Common myeloid progenitor, CD34-positive (primary cell): ENCODE data around the gene PTX3.

Experiments
- CTCF ChIA-PET: fragments of 350-600 bp; sonication (Branson Sonifier 250); formaldehyde crosslinking; loops from one replicate; lab custom pipeline; 2021; ENCODE audit warnings: antibody characterized with exemption; lab: Charles Lee
- POLR2A ChIA-PET: fragments of 350-600 bp; sonication (Branson Sonifier 250); formaldehyde crosslinking; loops from one replicate; lab custom pipeline; 2021; ENCODE audit warnings: antibody characterized with exemption; lab: Charles Lee
- DNase-seq, 3 donors: peaks; one replicate each; pipeline versions ENCODE4 v3.0.0 to v3.0.0-alpha.2; 2013
- H3K27ac ChIP-seq, 2 experiments: 1 replicate in 1 of 2; 2 replicates in 1 of 2; pipeline ENCODE4 v1.7.0; 2013; ENCODE audit warnings: inconsistent platforms in 2 of 2, low read length in 2 of 2, mild to moderate bottlenecking in 2 of 2, low read depth in 1 of 2, moderate library complexity in 1 of 2; ENCODE audit not compliant: severe bottlenecking in 2 of 2, insufficient read depth in 1 of 2, poor library complexity in 1 of 2
- H3K27me3 ChIP-seq, 5 experiments: replicated peaks in 2 of 5; 1 replicate in 3 of 5; 2 replicates in 2 of 5; pipeline versions ENCODE4 v1.6.1 to v1.7.0; 2013; ENCODE audit warnings: low read length in 4 of 5, mild to moderate bottlenecking in 2 of 5, moderate library complexity in 2 of 5, inconsistent platforms in 1 of 5; ENCODE audit not compliant: insufficient read depth in 5 of 5, control insufficient read depth in 4 of 5
- H3K36me3 ChIP-seq, 4 experiments: 1 replicate in 2 of 4; 2 replicates in 2 of 4; pipeline versions ENCODE4 v1.6.1 to v1.7.0; 2013; ENCODE audit warnings: low read length in 3 of 4, control low read depth in 1 of 4, mild to moderate bottlenecking in 1 of 4; ENCODE audit not compliant: control insufficient read depth in 4 of 4, insufficient read depth in 4 of 4
- H3K4me1 ChIP-seq, 4 experiments: 1 replicate in 3 of 4; 2 replicates in 1 of 4; pipeline versions ENCODE4 v1.6.1 to v1.7.1; 2013; ENCODE audit warnings: low read length in 3 of 4, mild to moderate bottlenecking in 3 of 4, control low read depth in 1 of 4, inconsistent platforms in 1 of 4, moderate library complexity in 1 of 4; ENCODE audit not compliant: control insufficient read depth in 4 of 4, insufficient read depth in 4 of 4; ENCODE audit errors: control extremely low read depth in 1 of 4
- H3K4me3 ChIP-seq, 7 experiments: 1 replicate in 4 of 7; 2 replicates in 3 of 7; pipeline versions ENCODE4 v1.5.1 to v1.7.0; 2013; ENCODE audit warnings: mild to moderate bottlenecking in 7 of 7, low read length in 6 of 7, moderate library complexity in 6 of 7, inconsistent platforms in 2 of 7, low read depth in 2 of 7, control low read depth in 1 of 7; ENCODE audit not compliant: insufficient read depth in 4 of 7, control insufficient read depth in 1 of 7; ENCODE audit errors: extremely low read depth in 1 of 7
- H3K9me3 ChIP-seq, 5 experiments: 1 replicate in 4 of 5; 2 replicates in 1 of 5; pipeline versions ENCODE4 v1.6.1 to v1.7.1; 2013; ENCODE audit warnings: low read length in 4 of 5, mild to moderate bottlenecking in 2 of 5, inconsistent platforms in 1 of 5, low read depth in 1 of 5, moderate library complexity in 1 of 5; ENCODE audit not compliant: control insufficient read depth in 4 of 5, insufficient read depth in 2 of 5; ENCODE audit errors: control extremely low read depth in 1 of 5
- WGBS: methylation state at CpG from one replicate; pipeline ENCODE4 v1.1.5; 2013; ENCODE audit not compliant: insufficient coverage; 5-methylcytosine and 5-hydroxymethylcytosine counted together

The PTX3 gene

DNA sequence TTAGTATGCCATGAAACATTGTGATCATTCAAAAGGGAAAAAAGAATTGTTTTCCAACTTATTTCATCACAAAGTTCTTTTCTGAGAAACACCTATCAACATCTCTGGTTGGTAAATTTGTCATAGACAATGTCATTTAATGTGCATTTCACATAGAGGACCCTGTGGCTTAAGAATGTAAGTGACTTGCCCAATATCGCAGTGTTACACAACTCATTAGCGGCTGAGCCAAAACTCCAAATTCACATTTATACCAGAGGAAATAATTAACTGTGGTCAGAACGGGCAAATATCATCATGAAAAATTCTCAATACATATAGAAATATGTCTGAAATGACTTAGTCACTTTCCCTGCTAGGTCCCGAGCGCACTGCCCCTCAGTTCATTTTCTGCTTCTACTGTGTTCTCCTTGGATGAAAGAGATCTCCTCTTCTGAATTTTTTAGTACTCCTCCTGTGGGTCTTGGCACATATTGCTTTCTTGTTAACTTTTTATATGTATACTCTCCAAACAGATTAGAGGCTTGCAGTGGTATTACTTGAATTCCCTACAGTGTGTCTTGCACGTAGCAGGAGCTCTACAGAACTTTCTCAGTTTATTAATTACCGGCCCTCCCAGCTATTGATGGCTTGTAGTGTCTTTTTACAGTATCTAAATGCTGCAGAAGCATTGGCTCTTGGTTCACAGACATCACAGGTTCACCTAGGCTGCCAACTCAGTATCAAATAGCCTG is 33.1 kb downstream of the PTX3 start:
- Histone ChIP-seq H3K27ac (no peak overlapping the region), H3K4me3 (no peak overlapping the region), H3K4me1 (peaks cover 0 to 6% (median 0%) of the 10 kb centered on the region in 4 experiments), H3K36me3 (no peaks in the 10 kb centered on the region), H3K27me3 (no peaks in the 10 kb centered on the region), H3K9me3 (no peaks in the 10 kb centered on the region)
- peak in 2 of 3 donors; percentile 18 to 21 for DNase-seq
- WGBS = 87% methylated on average over 4 of the region's 7 CpGs
- ChIA-PET POLR2A (no interaction called here), CTCF (no interaction called here)

DNA sequence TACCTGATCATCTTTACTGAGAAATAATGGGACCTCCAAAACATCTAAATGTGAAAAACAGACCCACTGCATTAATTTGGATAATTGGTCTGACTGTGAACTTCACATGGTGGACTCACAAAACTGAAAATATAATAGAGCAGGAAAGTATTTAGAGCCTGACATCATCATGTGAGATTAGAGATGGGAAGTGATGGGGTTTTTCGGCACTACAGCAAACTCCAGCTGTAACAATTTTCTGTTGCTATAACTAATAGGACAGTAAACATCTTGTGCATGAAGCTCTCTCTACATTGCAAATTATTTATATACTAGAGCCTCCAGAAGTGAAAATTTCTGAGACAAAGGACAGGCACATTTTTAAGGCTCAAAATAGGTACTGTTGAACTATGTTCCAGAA is 34.4 kb downstream of the PTX3 start:
- POLR2A ChIA-PET = no interaction called here

DNA sequence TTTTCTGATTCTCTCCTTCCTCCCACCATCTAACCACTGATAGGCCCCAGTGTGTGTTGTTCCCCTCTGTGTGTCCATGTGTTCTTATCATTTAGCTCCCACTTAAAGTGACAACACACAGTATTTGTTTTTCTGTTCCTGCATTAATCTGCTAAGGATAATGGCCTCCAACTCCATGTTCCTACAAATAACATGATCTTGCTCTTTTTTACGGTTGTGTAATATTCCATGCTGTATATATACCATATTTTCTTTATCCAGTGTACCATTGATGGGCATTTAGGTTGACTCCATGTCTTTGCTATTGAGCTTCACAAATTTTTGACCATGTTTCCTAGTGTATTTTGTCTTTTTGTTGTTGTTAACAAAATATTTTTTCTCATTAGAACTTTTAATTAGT is 36.0 kb downstream of the PTX3 start:
- Histone ChIP-seq H3K27me3 (no peaks in the 10 kb centered on the region), H3K36me3 (no peaks in the 10 kb centered on the region), H3K4me3 (no peak overlapping the region), H3K4me1 (peaks cover 0 to 6% (median 0%) of the 10 kb centered on the region in 4 experiments), H3K9me3 (no peaks in the 10 kb centered on the region), H3K27ac (no peak overlapping the region)
- ChIA-PET POLR2A (interaction anchor here (0.6 kb wide), 1 partner anchor 1454 kb away, joined by 5 read pairs; no protein-coding TSS in a partner anchor), CTCF (no interaction called here)
- no peak for DNase-seq
- WGBS = no CpG with 5 or more reads among the region's 1 CpG

More for the DNA sequence above, 34.4 kb downstream of the PTX3 start:
- Histone ChIP-seq H3K36me3 (no peaks in the 10 kb centered on the region), H3K27ac (no peak overlapping the region), H3K4me3 (no peak overlapping the region), H3K27me3 (no peaks in the 10 kb centered on the region), H3K4me1 (peaks cover 0 to 6% (median 0%) of the 10 kb centered on the region in 4 experiments), H3K9me3 (no peaks in the 10 kb centered on the region)
- DNase-seq = no peak
- WGBS = no CpG with 5 or more reads among the region's 1 CpG
- CTCF ChIA-PET = no interaction called here

DNA sequence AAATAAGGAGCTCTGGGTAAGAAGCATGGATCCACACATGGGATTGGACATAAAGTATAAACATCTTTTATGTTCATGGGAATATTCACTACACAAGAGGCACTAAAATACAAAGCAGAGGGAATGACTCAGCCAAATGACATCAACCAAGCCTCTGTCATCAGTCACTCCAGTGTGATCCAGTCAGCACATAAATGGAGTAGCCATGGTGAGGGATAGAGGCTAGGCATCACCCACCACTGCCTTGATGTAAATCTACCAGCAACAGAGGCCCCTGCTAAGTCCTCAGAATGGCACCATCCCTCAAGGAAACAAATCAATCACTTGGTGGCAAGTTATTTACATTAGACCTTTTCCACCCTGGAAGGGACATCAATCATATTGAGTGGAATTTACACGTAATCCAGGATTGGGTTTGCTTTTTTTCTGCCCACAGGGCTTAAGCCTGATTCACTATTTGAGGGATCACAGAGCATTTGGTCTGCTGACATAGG is 39.3 kb downstream of the PTX3 start:
- CTCF ChIA-PET = no interaction called here

DNA sequence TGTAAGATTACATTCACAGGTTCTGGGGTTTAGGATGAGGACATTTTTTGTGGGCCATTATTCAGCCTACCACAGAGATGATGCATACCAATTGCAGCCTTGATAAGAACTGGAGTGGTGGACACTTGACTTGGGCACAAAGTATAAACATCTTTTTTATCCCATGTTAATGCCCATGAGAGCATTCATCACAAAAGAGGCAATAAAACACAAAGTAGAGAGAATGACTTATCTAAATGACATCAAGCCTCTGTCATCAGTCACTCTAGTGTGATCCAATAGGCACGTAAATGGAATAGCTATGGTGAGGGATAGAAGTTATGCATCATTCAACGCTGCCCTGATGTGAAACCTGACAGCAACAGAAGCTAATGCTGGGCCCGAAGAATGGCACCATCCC is 40.8 kb downstream of the PTX3 start:
- CTCF ChIA-PET = no interaction called here
- Histone ChIP-seq H3K36me3 (no peaks in the 10 kb centered on the region), H3K4me1 (no peaks in the 10 kb centered on the region), H3K27me3 (no peaks in the 10 kb centered on the region), H3K9me3 (no peaks in the 10 kb centered on the region), H3K4me3 (no peak overlapping the region), H3K27ac (no peak overlapping the region)
- 93% methylated on average over 2 of the region's 3 CpGs for whole genome bisulfite sequencing
- POLR2A ChIA-PET = no interaction called here
- no peak for DNase-seq

More for the DNA sequence above, 39.3 kb downstream of the PTX3 start:
- no peak overlapping the region for H3K4me3 ChIP-seq
- H3K36me3 ChIP-seq = no peaks in the 10 kb centered on the region
- POLR2A ChIA-PET = no interaction called here
- no peak overlapping the region for H3K27ac ChIP-seq
- H3K9me3 ChIP-seq = no peaks in the 10 kb centered on the region
- H3K27me3 ChIP-seq = no peaks in the 10 kb centered on the region
- DNase-seq = no peak
- H3K4me1 ChIP-seq = no peaks in the 10 kb centered on the region
- WGBS = no CpG with 5 or more reads among the region's 1 CpG

DNA sequence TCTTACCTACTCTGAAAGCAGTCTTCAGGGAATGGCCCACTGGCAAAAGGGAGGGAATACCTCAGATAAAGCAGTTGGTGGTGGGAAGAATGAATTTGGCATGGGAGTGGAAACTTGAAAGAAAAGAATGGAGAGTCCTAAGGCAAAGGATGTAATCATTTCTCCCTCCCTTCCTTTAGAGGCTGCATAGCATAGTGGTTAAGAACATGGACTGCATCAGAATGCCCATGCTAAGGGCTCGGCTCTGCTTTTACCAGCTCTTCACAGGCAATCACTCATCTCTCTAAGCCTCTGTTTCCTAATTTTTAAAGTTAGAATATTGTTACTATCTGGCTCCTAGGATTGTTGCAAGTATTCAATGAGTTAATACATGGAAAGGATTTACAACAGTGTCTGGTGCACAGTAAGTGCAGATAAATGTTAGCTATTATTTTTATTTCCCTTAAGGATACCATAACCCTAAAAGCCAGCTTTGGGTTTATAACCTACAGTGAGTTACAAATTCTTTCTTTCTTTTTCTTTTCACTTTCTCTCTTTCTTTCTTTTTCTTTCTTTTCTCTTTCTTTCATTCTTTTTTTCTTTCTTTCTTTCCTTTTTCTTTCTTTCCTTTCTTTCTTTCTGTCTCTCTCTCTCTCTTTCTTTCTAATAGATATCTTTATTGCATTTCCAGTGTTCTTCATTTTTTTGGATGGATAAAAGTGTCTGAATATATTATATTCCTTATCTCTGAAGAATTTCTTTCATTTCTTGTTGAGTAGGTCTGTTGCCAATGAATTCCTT is 43.0 kb downstream of the PTX3 start:
- ChIA-PET CTCF (no interaction called here), POLR2A (no interaction called here)
- no peaks in the 10 kb centered on the region for H3K9me3 ChIP-seq
- WGBS = no CpG with 5 or more reads among the region's 1 CpG
- DNase-seq = no peak
- no peak overlapping the region for H3K4me3 ChIP-seq
- H3K27ac ChIP-seq = no peak overlapping the region
- no peaks in the 10 kb centered on the region for H3K36me3 ChIP-seq
- H3K4me1 ChIP-seq = no peaks in the 10 kb centered on the region
- no peaks in the 10 kb centered on the region for H3K27me3 ChIP-seq

DNA sequence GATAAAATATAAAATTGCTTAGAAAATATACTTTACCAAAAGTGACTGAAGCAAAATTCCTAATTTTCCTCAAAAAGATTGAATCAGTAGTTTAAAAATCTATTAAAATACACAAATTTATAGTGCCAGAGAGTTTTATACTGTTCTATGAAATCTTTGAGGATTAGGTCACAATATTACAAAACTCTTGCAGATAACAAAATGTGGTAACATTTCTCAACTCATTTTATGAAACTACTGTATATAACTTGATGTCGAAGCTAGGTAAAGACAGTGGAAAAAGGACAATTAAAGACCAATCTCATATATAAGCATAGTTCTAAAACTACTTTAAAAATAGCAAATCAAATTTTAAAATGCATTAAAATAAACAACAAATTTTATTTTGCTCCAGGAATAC is 50.7 kb downstream of the PTX3 start:
- Histone ChIP-seq H3K36me3 (no peaks in the 10 kb centered on the region), H3K27ac (no peak overlapping the region), H3K4me3 (no peak overlapping the region), H3K4me1 (no peaks in the 10 kb centered on the region), H3K9me3 (no peaks in the 10 kb centered on the region), H3K27me3 (no peaks in the 10 kb centered on the region)
- no CpG with 5 or more reads among the region's 1 CpG for WGBS
- ChIA-PET CTCF (interaction anchor here (1.1 to 1.5 kb wide), 3 partner anchors 35 to 282 kb away, joined by 3 to 4 read pairs (median 3); no protein-coding TSS in a partner anchor), POLR2A (interaction anchor here (0.7 kb wide), 1 partner anchor 81 kb away, joined by 3 read pairs; no protein-coding TSS in a partner anchor)
- DNase-seq = no peak
